HUES6 (cell line): ENCODE data around the gene ARHGAP19.
A peak's percentile ranks its signal among the peaks of the same experiment; 100 is the strongest.

Experiments used
- H3K27ac ChIP-seq: 2 replicates; pipeline ENCODE4 v1.7.0; 2013; ENCODE audit warnings: low read depth, mild to moderate bottlenecking, low read length, inconsistent platforms
- H3K27me3 ChIP-seq: 2 replicates; pipeline ENCODE4 v1.6.1; 2013; ENCODE audit warnings: low read length; ENCODE audit not compliant: control insufficient read depth, insufficient read depth
- H3K36me3 ChIP-seq: 2 replicates; pipeline ENCODE4 v1.6.1; 2013; ENCODE audit warnings: low read length; ENCODE audit not compliant: control insufficient read depth, insufficient read depth
- H3K4me1 ChIP-seq: 2 replicates; pipeline ENCODE4 v1.6.1; 2013; ENCODE audit warnings: low read length; ENCODE audit not compliant: control insufficient read depth, insufficient read depth
- H3K4me3 ChIP-seq: 2 replicates; pipeline ENCODE4 v1.5.1; 2013; ENCODE audit warnings: low read depth, low read length
- H3K9ac ChIP-seq: one replicate; pipeline ENCODE4 v1.6.1; 2013; ENCODE audit warnings: mild to moderate bottlenecking, low read length
- H3K9me3 ChIP-seq: 2 replicates; pipeline ENCODE4 v1.6.1; 2013; ENCODE audit warnings: low read depth, low read length; ENCODE audit not compliant: control insufficient read depth, insufficient read depth

The ARHGAP19 gene

DNA sequence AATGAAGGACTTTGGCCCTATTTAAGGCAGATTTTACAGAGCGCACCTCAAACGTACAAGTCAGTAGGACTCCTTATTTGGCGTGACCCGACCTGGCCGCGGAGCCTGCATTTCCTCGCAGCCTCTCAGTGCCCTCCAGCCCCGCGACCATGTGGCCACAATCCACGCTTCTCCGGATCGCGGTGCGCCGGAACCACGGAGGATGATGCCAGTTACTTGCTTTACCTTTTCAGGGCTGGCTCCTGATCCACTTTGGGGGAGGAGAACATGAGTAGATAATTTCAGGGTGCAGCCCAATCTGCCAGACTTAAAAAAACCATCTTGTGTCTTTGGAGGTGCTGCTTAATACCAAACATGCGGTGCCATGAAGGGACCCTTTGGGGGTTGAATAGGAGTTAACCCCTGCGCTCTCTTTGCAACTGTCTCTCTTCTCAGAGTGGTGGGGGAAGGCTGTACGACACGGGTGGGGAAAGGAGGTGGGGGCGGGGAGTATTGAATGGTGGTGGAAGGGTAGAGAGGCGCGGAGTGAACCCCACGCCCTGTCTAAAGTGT, 28.1 kb upstream of the ARHGAP19 start:
- Histone ChIP-seq H3K4me3 (peak overlapping the region; percentile 82), H3K4me1 (peaks cover 17% of the 10 kb centered on the region), H3K9me3 (no peaks in the 10 kb centered on the region), H3K27me3 (peaks cover 27% of the 10 kb centered on the region), H3K9ac (peak overlapping the region; percentile 98), H3K36me3 (no peaks in the 10 kb centered on the region), H3K27ac (no peak overlapping the region; the same call in 1 of the 2 replicates)

- Histone ChIP-seq H3K9me3 (no peaks in the 10 kb centered on the region), H3K4me3 (peak overlapping the region; percentile 82), H3K9ac (peak overlapping the region; percentile 98), H3K4me1 (peaks cover 17% of the 10 kb centered on the region), H3K36me3 (no peaks in the 10 kb centered on the region), H3K27ac (peak overlapping the region; percentile 16; the same call in 1 of the 2 replicates), H3K27me3 (peaks cover 27% of the 10 kb centered on the region)
These were observed 27.4 kb upstream of the ARHGAP19 start for GRCh38 chr10:97319671-97320479.

GRCh38 chr10:97318772-97319651, 26.6 kb upstream of the ARHGAP19 start, which contains the start of gene FRAT1:
Gene FRAT1, plus strand, starts transcription at chr10:97319271. Its CDS starts 183 bp downstream, at chr10:97319454.
- peaks cover 17% of the 10 kb centered on the region for H3K4me1 ChIP-seq
- H3K27me3 ChIP-seq, result peaks cover 27% of the 10 kb centered on the region
- peak within 1 kb of the TSS; percentile 82 for H3K4me3 ChIP-seq
- no peaks in the 10 kb centered on the region for H3K36me3 ChIP-seq
- H3K9me3 ChIP-seq, result no peaks in the 10 kb centered on the region
- H3K9ac ChIP-seq, result peak within 1 kb of the TSS; percentile 98
- H3K27ac ChIP-seq, result peak within 1 kb of the TSS; percentile 100

GRCh38 chr10:97314671-97315070, 22.2 kb upstream of the ARHGAP19 start:
- no peaks in the 10 kb centered on the region for H3K4me1 ChIP-seq
- no peak overlapping the region for H3K4me3 ChIP-seq
- H3K27me3 ChIP-seq, result 0 out of 2 replicates have a peak, but pooled peaks cover under 1% of the 10 kb centered on the region
- no peak overlapping the region for H3K9ac ChIP-seq
- H3K27ac ChIP-seq, result no peak overlapping the region
- no peaks in the 10 kb centered on the region for H3K9me3 ChIP-seq
- H3K36me3 ChIP-seq, result no peaks in the 10 kb centered on the region

- no peaks in the 10 kb centered on the region for H3K27me3 ChIP-seq
- no peak overlapping the region for H3K9ac ChIP-seq
- no peaks in the 10 kb centered on the region for H3K4me1 ChIP-seq
- no peak overlapping the region for H3K27ac ChIP-seq
- no peaks in the 10 kb centered on the region for H3K9me3 ChIP-seq
- H3K36me3 ChIP-seq, result no peaks in the 10 kb centered on the region
- H3K4me3 ChIP-seq, result no peak overlapping the region
These were observed 20.5 kb upstream of the ARHGAP19 start for GRCh38 chr10:97312897-97313296.

DNA sequence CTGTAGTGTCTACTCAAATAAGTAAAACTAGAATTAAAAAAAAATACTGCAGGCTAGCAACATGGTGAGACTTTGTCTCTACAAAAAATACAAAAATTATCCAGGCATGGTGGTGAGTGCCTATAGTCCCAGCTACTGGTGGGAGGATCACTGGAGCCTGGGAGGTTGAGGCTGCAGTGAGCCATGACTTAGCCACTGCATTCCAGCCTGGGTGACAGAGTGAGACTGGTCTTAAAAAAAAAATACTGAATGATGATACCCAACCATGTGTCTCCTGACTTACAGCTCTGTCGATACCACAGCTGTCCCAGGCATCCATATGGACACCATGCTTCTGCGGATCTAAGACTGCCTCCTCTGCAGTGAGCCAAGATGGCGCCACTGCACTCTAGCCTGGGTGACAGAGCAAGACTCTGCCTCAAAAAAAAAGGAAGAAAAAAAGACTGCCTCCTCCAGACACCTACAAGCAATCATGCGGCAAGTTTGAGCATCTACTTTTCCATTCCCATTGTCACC, 18.7 kb upstream of the ARHGAP19 start:
- H3K4me3 ChIP-seq, result no peak overlapping the region
- no peaks in the 10 kb centered on the region for H3K36me3 ChIP-seq
- no peaks in the 10 kb centered on the region for H3K4me1 ChIP-seq
- no peak overlapping the region for H3K27ac ChIP-seq
- H3K9ac ChIP-seq, result no peak overlapping the region
- H3K27me3 ChIP-seq, result no peaks in the 10 kb centered on the region
- H3K9me3 ChIP-seq, result no peaks in the 10 kb centered on the region

DNA sequence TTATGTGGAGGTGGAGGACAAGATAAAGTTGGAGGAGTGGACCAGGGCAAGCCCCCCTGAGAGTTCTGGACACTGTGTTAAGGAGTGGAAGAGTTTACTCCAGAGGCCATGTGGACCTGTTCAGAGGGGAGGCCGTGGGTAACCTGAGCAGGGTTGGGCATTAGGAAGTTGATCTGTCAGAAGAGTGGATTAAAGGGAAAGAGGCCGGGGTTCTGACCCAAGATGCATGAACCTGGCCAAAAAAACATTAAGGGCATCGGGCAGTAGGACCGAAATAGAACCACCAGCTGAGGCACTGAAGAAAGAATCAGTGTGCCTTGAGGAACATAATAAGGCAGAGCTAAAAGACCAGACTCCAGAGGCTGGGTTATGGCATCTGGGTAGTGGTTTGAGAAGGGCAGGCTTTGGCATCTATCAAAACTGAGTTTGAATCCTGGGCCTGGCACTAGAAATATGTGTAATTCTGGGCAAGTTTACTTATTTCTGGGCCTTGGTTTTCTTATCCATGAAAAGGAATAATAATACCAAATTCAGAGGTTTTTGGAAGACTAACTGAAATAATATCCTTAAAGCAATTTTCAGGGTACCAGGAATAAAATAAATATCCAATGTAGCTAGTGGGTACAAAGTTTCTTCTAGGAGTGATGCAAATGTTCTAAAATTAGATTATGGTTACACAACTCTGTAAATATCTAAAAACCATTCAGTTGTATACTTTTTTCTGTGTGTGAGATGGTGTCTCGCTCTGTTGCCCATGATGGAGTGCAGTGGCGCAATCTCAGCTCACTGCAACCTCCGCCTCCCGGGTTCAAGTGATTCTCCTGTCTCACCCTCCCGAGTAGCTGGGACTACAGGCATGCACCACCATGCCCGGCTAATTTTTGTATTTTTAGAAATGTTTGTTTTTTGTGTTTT, 15.7 kb upstream of the ARHGAP19 start:
- Histone ChIP-seq H3K36me3 (no peaks in the 10 kb centered on the region), H3K4me3 (no peak overlapping the region), H3K9me3 (no peaks in the 10 kb centered on the region), H3K4me1 (no peaks in the 10 kb centered on the region), H3K27me3 (no peaks in the 10 kb centered on the region), H3K27ac (no peak overlapping the region), H3K9ac (no peak overlapping the region)

- Histone ChIP-seq H3K4me3 (no peak overlapping the region), H3K27ac (no peak overlapping the region), H3K4me1 (no peaks in the 10 kb centered on the region), H3K9me3 (no peaks in the 10 kb centered on the region), H3K9ac (no peak overlapping the region), H3K36me3 (no peaks in the 10 kb centered on the region), H3K27me3 (no peaks in the 10 kb centered on the region)
These were observed 15.0 kb upstream of the ARHGAP19 start for GRCh38 chr10:97307441-97307840.

DNA sequence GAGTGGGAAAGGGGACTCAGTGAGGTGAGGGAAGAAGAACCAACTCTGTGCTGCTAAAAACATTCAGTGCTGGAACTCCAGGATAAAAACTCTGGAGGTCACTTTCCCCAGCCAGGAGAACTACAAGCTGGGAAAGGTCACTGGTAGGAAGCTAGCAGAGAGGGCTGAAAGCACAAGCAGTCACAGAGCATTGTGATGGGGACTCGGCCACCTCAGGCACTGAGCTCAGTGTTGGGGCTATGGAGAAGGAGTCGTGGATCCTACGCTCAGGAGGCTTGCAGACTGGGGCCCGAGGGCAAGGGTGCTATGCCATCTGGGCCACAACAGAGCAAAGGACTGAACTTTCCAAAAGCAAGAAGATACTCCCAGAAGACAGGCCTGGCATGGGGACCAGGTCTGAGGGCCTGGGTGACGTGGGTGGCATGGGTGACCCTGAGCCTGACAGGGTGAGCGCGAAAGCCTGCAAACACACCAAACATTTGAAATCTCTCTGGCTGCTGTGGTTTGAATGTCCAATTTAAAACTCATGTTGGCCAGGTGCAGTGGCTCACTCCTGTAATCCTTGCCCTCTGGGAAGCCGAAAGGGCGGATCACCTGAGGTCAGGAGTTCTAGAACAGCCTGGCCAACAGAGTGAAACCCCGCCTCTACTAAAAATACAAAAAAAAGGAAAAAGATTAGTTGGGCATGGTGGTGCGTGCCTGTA, 9.8 kb upstream of the ARHGAP19 start:
- no peak overlapping the region for H3K27ac ChIP-seq
- H3K4me1 ChIP-seq, result no peaks in the 10 kb centered on the region
- no peaks in the 10 kb centered on the region for H3K9me3 ChIP-seq
- no peaks in the 10 kb centered on the region for H3K27me3 ChIP-seq
- no peak overlapping the region for H3K4me3 ChIP-seq
- H3K36me3 ChIP-seq, result no peaks in the 10 kb centered on the region
- no peak overlapping the region for H3K9ac ChIP-seq

- Histone ChIP-seq H3K36me3 (no peaks in the 10 kb centered on the region), H3K4me3 (no peak overlapping the region), H3K27me3 (no peaks in the 10 kb centered on the region), H3K27ac (no peak overlapping the region), H3K9me3 (no peaks in the 10 kb centered on the region), H3K9ac (no peak overlapping the region), H3K4me1 (no peaks in the 10 kb centered on the region)
These were observed 8.5 kb upstream of the ARHGAP19 start for GRCh38 chr10:97300980-97301379.
